Fibroblast of upper back skin (primary cell): Measurements from ENCODE around the gene C11orf71.

Experiments
- DNase-seq: peaks from one replicate; pipeline ENCODE4 v3.0.0-alpha.2; 2013

Gene C11orf71

DNA sequence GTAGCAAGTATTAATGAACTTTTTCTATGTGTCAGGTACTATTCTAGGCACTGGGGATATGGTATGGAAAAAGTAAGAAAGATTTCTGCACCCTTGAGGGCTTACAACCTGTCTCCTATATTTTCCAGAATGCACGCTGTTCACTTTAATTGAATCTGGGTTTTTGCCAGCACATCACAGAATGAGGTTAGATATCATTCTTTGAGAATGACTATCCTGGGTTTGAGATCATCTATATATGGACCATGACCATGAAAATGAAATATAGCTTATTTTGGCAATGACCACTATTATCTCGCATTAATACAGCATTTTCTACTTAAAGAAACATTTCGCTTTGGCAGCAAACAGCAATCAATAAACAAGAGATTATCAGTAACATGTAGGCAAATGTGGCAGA lies 46.9 kb downstream of the C11orf71 start:
- peak; percentile 72 for DNase-seq

DNA sequence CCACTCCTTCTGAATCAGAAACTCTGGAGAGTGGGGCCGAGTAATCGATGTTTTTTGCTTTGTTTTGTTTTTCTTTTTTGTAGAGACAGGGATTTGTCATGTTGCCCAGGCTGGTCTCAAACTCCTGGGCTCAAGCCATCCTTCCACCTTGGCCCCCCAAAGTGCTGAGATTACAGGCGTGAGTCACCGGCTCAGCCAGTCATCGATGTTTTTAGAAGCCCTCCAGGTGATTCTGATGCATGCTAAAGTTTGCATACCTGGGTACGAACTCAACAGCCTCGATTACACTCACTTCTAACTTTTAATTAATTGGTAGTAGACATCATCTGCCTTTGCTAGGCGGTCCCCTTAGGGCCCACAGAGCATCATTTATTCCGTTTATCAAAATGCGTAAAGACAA lies 50.3 kb downstream of the C11orf71 start:
- no peak for DNase-seq
